Muscle of back (tissue), 11 donors: ENCODE results near the gene EDARADD. TPM values are rescaled to one million over a fixed set of nuclear protein-coding genes. Genes with fewer than 3 reads are reported as not detected.

ENCODE experiments used
- DNase-seq, 3 donors: peaks; one replicate each; pipeline versions ENCODE4 v3.0.0 to v3.0.0-alpha.2; 2013
- polyA plus RNA-seq, 10 donors: library from polyadenylated mRNA; unstranded; fragments of 120-200 nt; gene quantifications; one replicate each; pipeline ENCODE4 v1.2.1, GENCODE V29; 2013; ENCODE audit not compliant: insufficient read length in 10 of 10

Gene EDARADD
- polyA plus RNA-seq, 10 donors = 0.20 to 4.9 (median 0.59) TPM

GRCh38 chr1:236514703-236515442 lies 120.8 kb downstream of the EDARADD start:
- DNase-seq = no peak

GRCh38 chr1:236515443-236515958 lies 121.4 kb downstream of the EDARADD start:
- peak in 1 of 3 donors; percentile 51 for DNase-seq

DNA sequence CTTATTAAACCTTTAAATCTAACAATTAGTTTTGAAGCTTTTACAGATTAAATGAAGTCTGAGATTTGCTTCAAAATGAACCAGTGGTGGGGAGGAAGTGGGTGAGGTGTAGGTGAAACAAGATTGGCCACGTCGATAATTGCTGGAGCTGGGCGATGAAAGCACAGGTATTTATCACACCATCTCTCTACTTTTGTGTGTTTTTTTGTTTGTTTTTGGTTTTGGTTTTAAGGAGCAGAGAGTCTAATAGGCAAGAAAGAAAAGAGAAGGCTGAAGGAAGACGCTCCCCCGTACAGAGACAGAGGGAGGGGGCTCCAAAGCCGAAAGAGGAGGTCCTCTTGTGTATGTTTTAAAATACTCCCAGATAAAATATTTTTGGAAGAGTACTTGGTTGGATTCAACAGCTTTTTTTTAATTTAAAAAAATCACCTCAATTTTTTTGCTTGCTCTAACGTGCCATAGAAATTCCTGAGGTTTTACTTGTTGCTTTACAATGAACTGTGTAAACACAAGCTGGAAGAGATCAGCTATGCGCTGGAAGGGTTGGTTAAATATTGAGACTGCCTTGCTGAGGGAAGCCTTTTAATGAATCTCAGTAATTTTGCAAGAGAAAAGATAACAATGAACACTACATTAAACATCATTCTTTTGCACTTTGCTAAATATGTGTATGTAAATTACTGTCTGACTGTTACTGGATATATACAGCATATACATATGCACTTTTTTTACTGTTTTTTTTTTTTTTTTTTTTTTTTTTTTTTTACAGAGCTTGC lies 123.0 kb downstream of the EDARADD start:
- no peak for DNase-seq

GRCh38 chr1:236518322-236518721 lies 124.2 kb downstream of the EDARADD start:
- DNase-seq = no peak

- no peak for DNase-seq
Measured at GRCh38 chr1:236520445-236521005, 126.4 kb downstream of the EDARADD start.

GRCh38 chr1:236522937-236523703 lies 129.0 kb downstream of the EDARADD start:
- DNase-seq = peak in 1 of 3 donors; percentile 52

DNA sequence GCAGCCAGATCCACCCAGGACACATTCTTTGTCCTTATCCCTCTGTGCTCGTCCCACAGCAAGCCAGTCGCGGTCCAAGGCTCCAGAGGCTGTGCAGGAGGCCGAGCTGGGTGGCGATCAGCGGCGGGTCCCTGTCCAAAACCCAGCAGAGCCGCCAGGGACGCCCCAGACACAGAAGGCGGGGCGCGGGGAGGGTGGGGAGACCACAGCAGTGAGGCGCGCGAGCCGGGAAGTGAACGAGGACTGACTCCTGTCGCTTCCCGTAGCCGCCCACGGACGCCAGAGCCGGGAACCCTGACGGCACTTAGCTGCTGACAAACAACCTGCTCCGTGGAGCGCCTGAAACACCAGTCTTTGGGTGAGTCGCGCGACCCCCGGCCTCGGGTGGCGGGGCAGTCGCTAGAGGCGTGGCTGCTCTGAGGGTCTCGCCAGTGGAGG lies 129.6 kb downstream of the EDARADD start, which contains the start of gene LGALS8:
Gene LGALS8 (plus strand): TSS at position 279 of the 438 bp plus-strand sequence. CDS start 2,089 bp downstream, outside the sequence.
- DNase-seq = peak; percentile 80 to 95 (median 91)

GRCh38 chr1:236524142-236524894 lies 130.2 kb downstream of the EDARADD start:
- peak; percentile 78 to 91 (median 80) for DNase-seq

GRCh38 chr1:236524895-236525184 lies 130.8 kb downstream of the EDARADD start:
- DNase-seq = no peak

DNA sequence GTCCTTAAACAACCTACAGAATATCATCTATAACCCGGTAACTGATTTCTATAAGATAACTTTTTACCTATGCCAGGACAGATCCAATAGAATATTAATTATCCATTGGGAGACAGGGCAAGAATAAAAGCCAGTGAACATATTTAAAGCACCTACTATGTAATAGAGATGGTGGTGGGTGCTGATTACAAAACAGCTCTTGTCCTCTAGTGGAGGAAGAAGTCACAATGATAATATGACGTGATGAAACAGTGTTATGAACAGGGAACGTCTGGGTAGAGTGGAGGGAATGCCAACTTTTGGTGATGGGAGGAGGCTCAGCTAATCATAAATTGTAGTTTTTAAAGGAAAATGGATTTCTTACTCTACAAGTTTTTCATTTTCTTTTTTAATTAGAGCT lies 132.0 kb downstream of the EDARADD start:
- DNase-seq = no peak

- no peak for DNase-seq
Measured at GRCh38 chr1:236530286-236530685, 136.2 kb downstream of the EDARADD start.

DNA sequence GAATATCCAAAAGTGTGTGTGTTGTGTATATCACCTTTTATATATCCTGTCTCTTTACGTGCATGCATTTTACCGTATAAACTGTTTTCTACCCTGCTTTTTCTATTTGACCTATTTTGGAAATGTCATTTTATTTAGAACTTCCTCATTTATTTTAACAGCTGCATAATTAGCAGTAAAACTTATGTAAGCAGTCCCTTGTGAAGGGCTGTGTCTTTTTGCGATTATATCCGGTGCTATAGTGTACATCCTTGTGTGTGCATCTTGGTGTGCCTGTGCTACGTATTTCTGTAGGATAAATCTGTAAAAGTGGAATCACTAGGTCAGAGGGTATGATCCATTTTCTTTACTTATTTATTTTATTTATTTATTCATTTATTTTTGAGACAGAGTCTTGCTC lies 136.9 kb downstream of the EDARADD start:
- DNase-seq = no peak

GRCh38 chr1:236532850-236533249 lies 138.8 kb downstream of the EDARADD start:
- DNase-seq = no peak

DNA sequence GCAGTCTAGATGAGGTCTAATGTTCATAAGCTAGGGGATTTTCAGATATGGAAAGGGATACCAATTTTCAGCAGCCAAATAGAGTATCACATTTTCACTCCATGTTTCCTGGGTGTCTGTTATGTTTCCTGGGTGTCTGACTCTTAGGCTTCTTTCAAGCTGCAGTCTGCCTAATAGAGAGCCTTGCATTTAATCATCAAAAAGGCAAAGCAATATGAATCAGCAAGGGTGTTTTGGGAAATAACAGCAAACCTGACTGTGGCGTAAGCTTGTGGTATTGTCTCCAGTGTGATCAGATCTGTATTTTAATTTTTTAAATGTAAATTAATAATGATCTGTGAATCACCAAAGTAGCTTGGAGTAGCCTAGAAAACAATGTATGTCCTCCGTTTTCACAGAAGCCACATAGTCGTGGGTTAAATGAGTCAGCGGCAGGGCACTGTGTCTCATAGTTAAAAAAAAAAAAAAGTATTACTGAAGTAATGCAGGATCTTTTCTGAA lies 140.1 kb downstream of the EDARADD start:
- DNase-seq = peak in 1 of 3 donors; percentile 19

Other genes starting within 250 kb of the EDARADD start
- 1 to 10 TPM; 2.0 to 4.5 (median 3.4) TPM for gene ERO1B, start 112.3 kb upstream of the EDARADD start, polyA plus RNA-seq
- gene LGALS8, start 129.7 kb downstream of the EDARADD start, polyA plus RNA-seq = 10 to 100 TPM; 20.1 to 49.1 (median 34.3) TPM
- gene HEATR1, start 210.2 kb downstream of the EDARADD start, polyA plus RNA-seq = 10 to 100 TPM; 12.1 to 36.2 (median 20.4) TPM